HG03196 (cell line): ENCODE results near the gene ACVRL1.
A peak's percentile ranks its signal among the peaks of the same experiment; 100 is the strongest.

Source experiments
- ATAC-seq: cut with Tn5 transposase; IDR thresholded peaks from one replicate; pipeline ENCODE4 v1.9.1; 2021; ENCODE audit not compliant: unreplicated experiment

Gene ACVRL1

GRCh38 chr12:51959921-51960320 is 52.6 kb downstream of the ACVRL1 start:
- no peak for ATAC-seq

GRCh38 chr12:51960488-51960887 is 53.2 kb downstream of the ACVRL1 start:
- no peak for ATAC-seq

- ATAC-seq = no peak
Measured at GRCh38 chr12:51960890-51961289, 53.6 kb downstream of the ACVRL1 start.

GRCh38 chr12:51961834-51962233 is 54.5 kb downstream of the ACVRL1 start:
- ATAC-seq = no peak

GRCh38 chr12:51962737-51963136 is 55.4 kb downstream of the ACVRL1 start:
- no peak for ATAC-seq

- no peak for ATAC-seq
Measured at GRCh38 chr12:51963477-51963876, 56.2 kb downstream of the ACVRL1 start.

GRCh38 chr12:51969643-51970042 is 62.3 kb downstream of the ACVRL1 start:
- ATAC-seq = no peak

- peak; percentile 85 for ATAC-seq
Measured at GRCh38 chr12:51970904-51971646, 63.8 kb downstream of the ACVRL1 start.

GRCh38 chr12:51971679-51972421 is 64.5 kb downstream of the ACVRL1 start:
- no peak for ATAC-seq

GRCh38 chr12:51972422-51972812 is 65.1 kb downstream of the ACVRL1 start:
- no peak for ATAC-seq

- no peak for ATAC-seq
Measured at GRCh38 chr12:51972849-51973273, 65.6 kb downstream of the ACVRL1 start.
